Measurements from ENCODE around the gene ADAMTS3. TPM values are rescaled to one million over a fixed set of nuclear protein-coding genes. Genes with fewer than 3 reads are reported as not detected.

The ADAMTS3 gene
- total RNA-seq, 1 donor from 2014 or later: 7.4 TPM

- TF ChIP-seq, protein P1, sequence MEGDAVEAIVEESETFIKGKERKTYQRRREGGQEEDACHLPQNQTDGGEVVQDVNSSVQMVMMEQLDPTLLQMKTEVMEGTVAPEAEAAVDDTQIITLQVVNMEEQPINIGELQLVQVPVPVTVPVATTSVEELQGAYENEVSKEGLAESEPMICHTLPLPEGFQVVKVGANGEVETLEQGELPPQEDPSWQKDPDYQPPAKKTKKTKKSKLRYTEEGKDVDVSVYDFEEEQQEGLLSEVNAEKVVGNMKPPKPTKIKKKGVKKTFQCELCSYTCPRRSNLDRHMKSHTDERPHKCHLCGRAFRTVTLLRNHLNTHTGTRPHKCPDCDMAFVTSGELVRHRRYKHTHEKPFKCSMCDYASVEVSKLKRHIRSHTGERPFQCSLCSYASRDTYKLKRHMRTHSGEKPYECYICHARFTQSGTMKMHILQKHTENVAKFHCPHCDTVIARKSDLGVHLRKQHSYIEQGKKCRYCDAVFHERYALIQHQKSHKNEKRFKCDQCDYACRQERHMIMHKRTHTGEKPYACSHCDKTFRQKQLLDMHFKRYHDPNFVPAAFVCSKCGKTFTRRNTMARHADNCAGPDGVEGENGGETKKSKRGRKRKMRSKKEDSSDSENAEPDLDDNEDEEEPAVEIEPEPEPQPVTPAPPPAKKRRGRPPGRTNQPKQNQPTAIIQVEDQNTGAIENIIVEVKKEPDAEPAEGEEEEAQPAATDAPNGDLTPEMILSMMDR (IDR thresholded peaks at IDR 0.05; ENCODE audit: unreplicated experiment): no peak
- Mint-ChIP-seq H3K27ac (ENCODE audit: unreplicated experiment) (no peak overlapping the region), H3K4me1 (ENCODE audit: unreplicated experiment) (peaks cover under 1% of the 10 kb centered on the region)
These were observed 61.9 kb downstream of the ADAMTS3 start for GRCh38 chr4:72507167-72507566.

GRCh38 chr4:72505314-72505744, 63.7 kb downstream of the ADAMTS3 start:
- Mint-ChIP-seq H3K9me3 (ENCODE audit: unreplicated experiment) (no peaks in the 10 kb centered on the region), H3K27me3 (ENCODE audit: unreplicated experiment) (peaks cover 1% of the 10 kb centered on the region), H3K36me3 (ENCODE audit: low read depth, unreplicated experiment) (no peaks in the 10 kb centered on the region), H3K4me3 (ENCODE audit: unreplicated experiment) (no peak overlapping the region), H3K27ac (ENCODE audit: unreplicated experiment) (no peak overlapping the region), H3K4me1 (ENCODE audit: unreplicated experiment) (peaks cover 8% of the 10 kb centered on the region)
- TF ChIP-seq, protein P1 (IDR thresholded peaks at IDR 0.05; ENCODE audit: unreplicated experiment): peak; percentile 66
- DNase-seq (ENCODE audit: low spot score): peak; percentile 16

More at GRCh38 chr4:72507167-72507566, 61.9 kb downstream of the ADAMTS3 start:
- Mint-ChIP-seq H3K27me3 (ENCODE audit: unreplicated experiment) (peaks cover 1% of the 10 kb centered on the region), H3K36me3 (ENCODE audit: low read depth, unreplicated experiment) (no peaks in the 10 kb centered on the region), H3K9me3 (ENCODE audit: unreplicated experiment) (no peaks in the 10 kb centered on the region), H3K4me3 (ENCODE audit: unreplicated experiment) (no peak overlapping the region)
- DNase-seq (ENCODE audit: low spot score): no peak

DNA sequence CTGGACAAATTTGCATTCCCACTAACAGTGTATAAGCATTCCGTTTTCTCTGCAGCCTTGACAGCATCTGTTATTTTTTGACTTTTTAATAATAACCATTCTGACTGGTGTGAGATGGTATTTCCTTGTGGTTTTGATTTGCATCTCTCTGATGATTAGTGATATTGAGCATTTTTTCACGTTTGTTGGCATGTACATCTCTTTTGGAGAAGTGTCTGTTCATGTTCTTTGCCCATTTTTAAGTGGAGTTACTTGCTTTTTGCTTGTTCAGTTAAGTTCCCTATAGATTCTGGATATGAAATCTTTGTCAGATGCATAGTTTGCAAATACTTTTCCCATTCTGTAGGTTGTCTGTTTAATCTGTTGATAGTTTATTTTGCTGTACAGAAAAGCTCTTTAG, 68.8 kb downstream of the ADAMTS3 start:
- TF ChIP-seq, protein P1 (IDR thresholded peaks at IDR 0.05; ENCODE audit: unreplicated experiment): no peak
- no peak for DNase-seq (ENCODE audit: low spot score)
- Mint-ChIP-seq H3K36me3 (ENCODE audit: low read depth, unreplicated experiment) (peaks cover 1% of the 10 kb centered on the region), H3K4me1 (ENCODE audit: unreplicated experiment) (peaks cover 8% of the 10 kb centered on the region), H3K27me3 (ENCODE audit: unreplicated experiment) (no peaks in the 10 kb centered on the region), H3K4me3 (ENCODE audit: unreplicated experiment) (no peak overlapping the region), H3K9me3 (ENCODE audit: unreplicated experiment) (no peaks in the 10 kb centered on the region), H3K27ac (ENCODE audit: unreplicated experiment) (no peak overlapping the region)

- Mint-ChIP-seq H3K27ac (ENCODE audit: unreplicated experiment) (no peak overlapping the region), H3K4me3 (ENCODE audit: unreplicated experiment) (no peak overlapping the region), H3K27me3 (ENCODE audit: unreplicated experiment) (peaks cover 3% of the 10 kb centered on the region), H3K36me3 (ENCODE audit: low read depth, unreplicated experiment) (peaks cover 4% of the 10 kb centered on the region), H3K4me1 (ENCODE audit: unreplicated experiment) (no peaks in the 10 kb centered on the region), H3K9me3 (ENCODE audit: unreplicated experiment) (no peaks in the 10 kb centered on the region)
- DNase-seq (ENCODE audit: low spot score): no peak
- TF ChIP-seq, protein P1 (IDR thresholded peaks at IDR 0.05; ENCODE audit: unreplicated experiment): no peak
These were observed 72.9 kb downstream of the ADAMTS3 start for GRCh38 chr4:72496119-72496518.

GRCh38 chr4:72494156-72494555, 74.9 kb downstream of the ADAMTS3 start:
- H3K36me3 Mint-ChIP-seq (ENCODE audit: low read depth, unreplicated experiment): peaks cover 4% of the 10 kb centered on the region
- no peaks in the 10 kb centered on the region for H3K9me3 Mint-ChIP-seq (ENCODE audit: unreplicated experiment)

More at GRCh38 chr4:72494156-72494555, 74.9 kb downstream of the ADAMTS3 start:
- DNase-seq (ENCODE audit: low spot score): no peak
- Mint-ChIP-seq H3K27ac (ENCODE audit: unreplicated experiment) (no peak overlapping the region), H3K4me1 (ENCODE audit: unreplicated experiment) (no peaks in the 10 kb centered on the region), H3K4me3 (ENCODE audit: unreplicated experiment) (no peak overlapping the region), H3K27me3 (ENCODE audit: unreplicated experiment) (peaks cover 3% of the 10 kb centered on the region)
- TF ChIP-seq, protein P1 (IDR thresholded peaks at IDR 0.05; ENCODE audit: unreplicated experiment): no peak
